HG02678 (cell line): ENCODE data around the gene MDH1B.
"Not testable (repeated sequence)": the region's sequence is repeated elsewhere in the genome, so short reads cannot be mapped to it uniquely, and the experiment has no call there.

ENCODE experiments used
- ATAC-seq: cut with Tn5 transposase; IDR thresholded peaks from one replicate; pipeline ENCODE4 v1.9.1; 2021; ENCODE audit warnings: mild to moderate bottlenecking, moderate library complexity; ENCODE audit not compliant: unreplicated experiment

MDH1B gene

GRCh38 chr2:206765242-206766056, at the start of gene MDH1B, which contains the start of gene FASTKD2:
Gene MDH1B (minus strand): TSS chr2:206765328. CDS start chr2:206765271, 57 bp downstream.
Gene FASTKD2 (plus strand): TSS chr2:206765606. CDS start chr2:206766694, 1,088 bp downstream.
- ATAC-seq: peak; percentile 94

- ATAC-seq: no peak
Observed at GRCh38 chr2:206814498-206814897, 49.4 kb upstream of the MDH1B start.

GRCh38 chr2:206812471-206812870, 47.3 kb upstream of the MDH1B start:
- not testable (repeated sequence) for ATAC-seq

GRCh38 chr2:206807624-206808023, 42.5 kb upstream of the MDH1B start:
- ATAC-seq: not testable (repeated sequence)

- no peak for ATAC-seq
Observed at GRCh38 chr2:206805887-206806607, 40.9 kb upstream of the MDH1B start.

- no peak for ATAC-seq
Observed at GRCh38 chr2:206804326-206804725, 39.2 kb upstream of the MDH1B start.

GRCh38 chr2:206802654-206803514, 37.8 kb upstream of the MDH1B start:
- no peak for ATAC-seq

- ATAC-seq: no peak
Observed at GRCh38 chr2:206801418-206802189, 36.5 kb upstream of the MDH1B start.

- peak; percentile 53 for ATAC-seq
Observed at GRCh38 chr2:206800506-206801417, 35.6 kb upstream of the MDH1B start.

- no peak for ATAC-seq
Observed at GRCh38 chr2:206799083-206799482, 34.0 kb upstream of the MDH1B start.

- ATAC-seq: peak; percentile 69
Observed at GRCh38 chr2:206798000-206798399, 32.9 kb upstream of the MDH1B start.

- no peak for ATAC-seq
Observed at GRCh38 chr2:206797376-206797775, 32.2 kb upstream of the MDH1B start.

- no peak for ATAC-seq
Observed at GRCh38 chr2:206792645-206793044, 27.5 kb upstream of the MDH1B start.

GRCh38 chr2:206790311-206790935, 25.3 kb upstream of the MDH1B start:
- no peak for ATAC-seq

GRCh38 chr2:206784559-206785353, 19.6 kb upstream of the MDH1B start:
- no peak for ATAC-seq

- ATAC-seq: no peak
Observed at GRCh38 chr2:206783718-206784117, 18.6 kb upstream of the MDH1B start.

- ATAC-seq: no peak
Observed at GRCh38 chr2:206780671-206781070, 15.5 kb upstream of the MDH1B start.

- ATAC-seq: no peak
Observed at GRCh38 chr2:206776432-206776831, 11.3 kb upstream of the MDH1B start.
